ENCODE results near the gene C1orf167.
A peak's percentile ranks its signal among the peaks of the same experiment; 100 is the strongest.

Gene C1orf167

GRCh38 chr1:11794446-11795237, 32.6 kb downstream of the C1orf167 start:
- H3K27me3 Mint-ChIP-seq (ENCODE audit: low read depth) = no peaks in the 10 kb centered on the region
- no peak overlapping the region for H3K27ac Mint-ChIP-seq
- H3K4me1 Mint-ChIP-seq = peaks cover 46% of the 10 kb centered on the region
- no peaks in the 10 kb centered on the region for H3K9me3 Mint-ChIP-seq
- no peak overlapping the region for H3K4me3 Mint-ChIP-seq
- TF ChIP-seq, protein P1, sequence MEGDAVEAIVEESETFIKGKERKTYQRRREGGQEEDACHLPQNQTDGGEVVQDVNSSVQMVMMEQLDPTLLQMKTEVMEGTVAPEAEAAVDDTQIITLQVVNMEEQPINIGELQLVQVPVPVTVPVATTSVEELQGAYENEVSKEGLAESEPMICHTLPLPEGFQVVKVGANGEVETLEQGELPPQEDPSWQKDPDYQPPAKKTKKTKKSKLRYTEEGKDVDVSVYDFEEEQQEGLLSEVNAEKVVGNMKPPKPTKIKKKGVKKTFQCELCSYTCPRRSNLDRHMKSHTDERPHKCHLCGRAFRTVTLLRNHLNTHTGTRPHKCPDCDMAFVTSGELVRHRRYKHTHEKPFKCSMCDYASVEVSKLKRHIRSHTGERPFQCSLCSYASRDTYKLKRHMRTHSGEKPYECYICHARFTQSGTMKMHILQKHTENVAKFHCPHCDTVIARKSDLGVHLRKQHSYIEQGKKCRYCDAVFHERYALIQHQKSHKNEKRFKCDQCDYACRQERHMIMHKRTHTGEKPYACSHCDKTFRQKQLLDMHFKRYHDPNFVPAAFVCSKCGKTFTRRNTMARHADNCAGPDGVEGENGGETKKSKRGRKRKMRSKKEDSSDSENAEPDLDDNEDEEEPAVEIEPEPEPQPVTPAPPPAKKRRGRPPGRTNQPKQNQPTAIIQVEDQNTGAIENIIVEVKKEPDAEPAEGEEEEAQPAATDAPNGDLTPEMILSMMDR (IDR thresholded peaks at IDR 0.05; ENCODE audit: unreplicated experiment in 3 of 3) = no peak
- H3K36me3 Mint-ChIP-seq (ENCODE audit: low read depth) = peaks cover 51% of the 10 kb centered on the region

GRCh38 chr1:11795238-11795890, 33.4 kb downstream of the C1orf167 start:
- TF ChIP-seq, protein P1 (IDR thresholded peaks at IDR 0.05; ENCODE audit: unreplicated experiment in 3 of 3) = no peak
- Mint-ChIP-seq H3K4me3 (no peak overlapping the region), H3K27ac (peak overlapping the region in 2 of 3 experiments; percentile 52 to 55), H3K27me3 (ENCODE audit: low read depth) (no peaks in the 10 kb centered on the region), H3K9me3 (no peaks in the 10 kb centered on the region), H3K4me1 (peaks cover 43% of the 10 kb centered on the region), H3K36me3 (ENCODE audit: low read depth) (peaks cover 56% of the 10 kb centered on the region)

GRCh38 chr1:11796036-11796828, 34.2 kb downstream of the C1orf167 start:
- peaks cover 37% of the 10 kb centered on the region for H3K4me1 Mint-ChIP-seq
- H3K27ac Mint-ChIP-seq = peak overlapping the region; percentile 80 to 95 (median 80)
- no peaks in the 10 kb centered on the region for H3K27me3 Mint-ChIP-seq (ENCODE audit: low read depth)
- peak overlapping the region in 2 of 3 experiments; percentile 19 to 21 for H3K4me3 Mint-ChIP-seq
- TF ChIP-seq, protein P1 (IDR thresholded peaks at IDR 0.05; ENCODE audit: unreplicated experiment in 3 of 3) = no peak
- peaks cover 57% of the 10 kb centered on the region for H3K36me3 Mint-ChIP-seq (ENCODE audit: low read depth)
- H3K9me3 Mint-ChIP-seq = no peaks in the 10 kb centered on the region

GRCh38 chr1:11797525-11798216, 35.7 kb downstream of the C1orf167 start:
- Mint-ChIP-seq H3K36me3 (ENCODE audit: low read depth) (peaks cover 45% of the 10 kb centered on the region), H3K27me3 (ENCODE audit: low read depth) (no peaks in the 10 kb centered on the region), H3K4me1 (peaks cover 33% of the 10 kb centered on the region), H3K9me3 (no peaks in the 10 kb centered on the region), H3K27ac (peak overlapping the region; percentile 35 to 87 (median 82)), H3K4me3 (no peak overlapping the region)
- TF ChIP-seq, protein P1 (IDR thresholded peaks at IDR 0.05; ENCODE audit: unreplicated experiment in 3 of 3) = no peak

DNA sequence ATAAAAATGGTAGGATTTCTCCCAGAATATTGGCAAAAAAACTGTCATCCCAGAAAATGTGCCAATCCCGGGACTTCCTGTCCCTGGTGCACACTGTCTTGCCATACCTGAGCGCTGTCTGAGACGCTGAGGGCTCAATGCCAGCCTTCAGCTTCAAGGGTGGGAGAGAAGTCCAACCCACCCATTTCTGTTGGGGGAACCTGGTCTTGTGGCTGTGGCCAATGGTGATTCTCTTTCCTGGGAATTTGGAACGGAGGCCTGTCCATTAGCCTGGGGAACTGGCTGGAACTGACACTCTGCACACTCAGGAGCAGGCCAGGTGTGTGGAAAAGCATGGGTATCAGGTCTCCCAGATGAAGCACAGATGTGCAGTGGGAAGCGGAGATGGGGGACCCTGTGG, 37.1 kb downstream of the C1orf167 start:
- TF ChIP-seq, protein P1 (IDR thresholded peaks at IDR 0.05; ENCODE audit: unreplicated experiment in 3 of 3) = no peak
- Mint-ChIP-seq H3K27me3 (ENCODE audit: low read depth) (no peaks in the 10 kb centered on the region), H3K36me3 (ENCODE audit: low read depth) (peaks cover 43% of the 10 kb centered on the region), H3K9me3 (no peaks in the 10 kb centered on the region), H3K4me1 (peaks cover 44% of the 10 kb centered on the region), H3K27ac (no peak overlapping the region), H3K4me3 (no peak overlapping the region)
